Measurements from ENCODE around the gene SLC4A4. TPM values are rescaled to one million over a fixed set of nuclear protein-coding genes. Genes with fewer than 3 reads are reported as not detected.

SLC4A4 gene
- total RNA-seq, 1 experiment from 2014 or later: 0.05 TPM

DNA sequence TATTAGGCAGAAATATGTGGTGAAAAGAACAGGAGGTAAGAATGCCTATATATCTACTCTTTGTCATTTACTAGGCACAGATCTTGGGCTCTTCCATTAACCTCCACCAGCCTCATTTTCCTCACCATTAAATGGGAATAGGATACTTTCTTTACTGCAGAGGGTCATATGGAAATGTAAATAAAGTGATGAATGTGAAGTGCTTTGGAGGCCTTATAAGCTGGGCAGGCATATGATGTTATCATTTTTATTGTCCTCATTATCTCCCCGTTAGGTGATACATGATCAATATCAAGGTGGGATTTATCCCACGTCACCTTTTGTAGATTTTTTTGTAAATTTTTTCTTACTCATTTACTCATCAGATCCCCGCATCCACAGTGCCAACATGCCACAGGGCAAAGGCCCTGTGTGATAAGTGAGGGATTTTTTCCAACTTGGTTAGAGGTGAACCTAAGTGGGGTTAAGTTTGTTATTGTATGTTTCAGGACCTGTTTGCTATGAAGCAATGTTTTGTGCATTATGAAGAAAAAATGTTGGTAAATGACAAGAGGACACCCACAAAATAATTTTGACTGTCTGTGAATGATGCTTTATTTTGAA is 107.8 kb downstream of the SLC4A4 start:
- Histone ChIP-seq H3K27ac (no peak overlapping the region), H3K36me3 (no peaks in the 10 kb centered on the region), H3K9me3 (replicated peaks) (no peaks in the 10 kb centered on the region), H3K27me3 (replicated peaks) (no peaks in the 10 kb centered on the region), H3K4me3 (no peak overlapping the region), H3K4me1 (replicated peaks) (no peaks in the 10 kb centered on the region)
- DNase-seq (ENCODE audit: low read depth in 1 of 2, low spot score in 2 of 2): no peak

DNA sequence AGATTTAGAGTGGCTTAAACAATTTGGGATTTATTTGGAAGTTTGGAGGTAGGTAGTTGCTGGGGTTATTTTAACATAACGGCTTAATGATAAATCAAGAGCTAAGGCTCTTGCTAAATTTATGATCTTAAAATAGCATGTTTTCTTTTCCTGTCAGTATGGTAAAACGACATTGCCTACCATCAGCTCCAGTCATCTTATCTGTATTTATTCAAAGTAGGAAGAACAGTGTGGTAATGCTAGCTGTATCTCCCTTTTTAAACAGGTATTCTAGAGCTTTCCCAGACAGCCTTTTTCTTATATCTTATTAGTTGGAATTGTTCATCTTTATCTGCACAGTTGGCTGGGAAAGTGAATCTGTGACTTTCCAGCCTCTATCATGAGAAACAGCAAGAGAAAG is 110.2 kb downstream of the SLC4A4 start:
- no peaks in the 10 kb centered on the region for H3K27me3 ChIP-seq (replicated peaks)
- no peak for DNase-seq (ENCODE audit: low read depth in 1 of 2, low spot score in 2 of 2)
- no peaks in the 10 kb centered on the region for H3K36me3 ChIP-seq
- H3K27ac ChIP-seq: no peak overlapping the region
- no peak overlapping the region for H3K4me3 ChIP-seq
- no peaks in the 10 kb centered on the region for H3K9me3 ChIP-seq (replicated peaks)
- no peaks in the 10 kb centered on the region for H3K4me1 ChIP-seq (replicated peaks)

DNA sequence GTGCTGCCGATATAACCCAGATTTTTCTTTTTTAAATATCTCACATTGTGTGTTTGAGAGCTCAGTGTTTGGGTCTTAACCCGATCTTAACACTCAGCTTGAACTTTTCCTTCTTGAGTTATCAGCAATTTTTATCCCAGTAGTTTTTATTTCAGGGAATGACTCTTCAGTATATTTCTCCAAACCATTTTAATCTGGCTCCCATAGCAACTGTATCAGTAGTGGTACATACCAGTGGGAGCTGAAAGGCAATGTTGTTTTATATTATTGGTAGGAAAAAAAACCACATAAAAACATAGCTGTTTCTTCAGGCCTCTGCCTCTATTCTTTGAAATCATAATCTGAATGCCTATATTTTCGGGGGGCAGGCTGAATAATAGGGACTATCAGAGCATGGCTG is 111.1 kb downstream of the SLC4A4 start:
- Histone ChIP-seq H3K4me3 (no peak overlapping the region), H3K4me1 (replicated peaks) (no peaks in the 10 kb centered on the region), H3K36me3 (no peaks in the 10 kb centered on the region), H3K27ac (no peak overlapping the region), H3K27me3 (replicated peaks) (no peaks in the 10 kb centered on the region), H3K9me3 (replicated peaks) (no peaks in the 10 kb centered on the region)
- no peak for DNase-seq (ENCODE audit: low read depth in 1 of 2, low spot score in 2 of 2)

DNA sequence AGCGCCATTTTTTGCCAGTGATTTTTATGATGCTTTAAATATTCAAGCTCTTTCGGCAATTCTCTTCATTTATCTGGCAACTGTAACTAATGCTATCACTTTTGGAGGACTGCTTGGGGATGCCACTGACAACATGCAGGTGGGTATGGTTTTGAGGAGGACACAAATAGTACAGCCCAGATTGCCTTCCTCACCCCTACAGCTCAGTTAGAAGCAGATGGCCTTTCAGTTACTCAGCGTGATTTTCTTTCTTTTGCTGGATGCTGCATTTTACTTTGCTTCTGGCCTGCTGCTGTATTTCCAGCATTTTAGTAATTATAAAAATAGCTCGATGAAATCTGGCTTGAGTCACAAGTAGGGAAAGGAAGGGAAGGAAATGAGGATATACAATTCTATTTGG is 114.7 kb downstream of the SLC4A4 start:
- Histone ChIP-seq H3K27me3 (replicated peaks) (no peaks in the 10 kb centered on the region), H3K9me3 (replicated peaks) (no peaks in the 10 kb centered on the region), H3K4me3 (no peak overlapping the region), H3K27ac (no peak overlapping the region), H3K36me3 (no peaks in the 10 kb centered on the region), H3K4me1 (replicated peaks) (no peaks in the 10 kb centered on the region)
- DNase-seq (ENCODE audit: low read depth in 1 of 2, low spot score in 2 of 2): no peak

GRCh38 chr4:71456841-71457240 is 118.0 kb downstream of the SLC4A4 start:
- H3K4me1 ChIP-seq (replicated peaks): no peaks in the 10 kb centered on the region
- DNase-seq (ENCODE audit: low read depth in 1 of 2, low spot score in 2 of 2): no peak
- no peak overlapping the region for H3K27ac ChIP-seq
- H3K36me3 ChIP-seq: no peaks in the 10 kb centered on the region
- no peaks in the 10 kb centered on the region for H3K9me3 ChIP-seq (replicated peaks)
- H3K27me3 ChIP-seq (replicated peaks): no peaks in the 10 kb centered on the region
- H3K4me3 ChIP-seq: no peak overlapping the region

GRCh38 chr4:71460371-71460770 is 121.6 kb downstream of the SLC4A4 start:
- H3K27ac ChIP-seq: no peak overlapping the region

GRCh38 chr4:71461422-71461821 is 122.6 kb downstream of the SLC4A4 start:
- no peaks in the 10 kb centered on the region for H3K36me3 ChIP-seq
- no peak overlapping the region for H3K4me3 ChIP-seq
- H3K27me3 ChIP-seq (replicated peaks): no peaks in the 10 kb centered on the region
- H3K27ac ChIP-seq: no peak overlapping the region
- DNase-seq (ENCODE audit: low read depth in 1 of 2, low spot score in 2 of 2): no peak
- no peaks in the 10 kb centered on the region for H3K4me1 ChIP-seq (replicated peaks)
- H3K9me3 ChIP-seq (replicated peaks): no peaks in the 10 kb centered on the region

More at GRCh38 chr4:71460371-71460770, 121.6 kb downstream of the SLC4A4 start:
- no peak for DNase-seq (ENCODE audit: low read depth in 1 of 2, low spot score in 2 of 2)
- no peaks in the 10 kb centered on the region for H3K9me3 ChIP-seq (replicated peaks)
- no peaks in the 10 kb centered on the region for H3K4me1 ChIP-seq (replicated peaks)
- H3K36me3 ChIP-seq: no peaks in the 10 kb centered on the region
- H3K4me3 ChIP-seq: no peak overlapping the region
- H3K27me3 ChIP-seq (replicated peaks): no peaks in the 10 kb centered on the region

DNA sequence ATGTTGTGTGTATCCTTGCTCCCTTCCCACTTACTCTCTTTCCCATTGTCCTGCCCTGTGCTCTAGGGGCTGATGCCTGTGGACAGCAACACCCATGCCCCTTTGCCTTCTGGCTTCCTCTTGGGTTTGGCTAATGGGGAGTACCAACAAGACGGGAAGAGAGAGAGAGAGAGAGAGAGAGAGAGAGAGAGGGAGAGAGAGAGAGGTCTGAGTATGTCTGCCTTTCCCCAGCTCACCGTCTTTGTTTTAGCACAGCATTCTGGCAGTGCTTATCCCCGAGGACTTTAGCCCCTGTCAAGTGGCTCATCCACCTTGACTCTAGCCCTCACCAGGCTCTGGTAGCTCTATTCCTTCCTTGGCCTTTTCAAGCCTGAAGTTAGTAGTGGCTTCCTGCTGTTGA is 128.0 kb downstream of the SLC4A4 start:
- Histone ChIP-seq H3K27me3 (replicated peaks) (no peaks in the 10 kb centered on the region), H3K4me1 (replicated peaks) (no peaks in the 10 kb centered on the region), H3K36me3 (no peaks in the 10 kb centered on the region), H3K9me3 (replicated peaks) (no peaks in the 10 kb centered on the region), H3K27ac (no peak overlapping the region), H3K4me3 (no peak overlapping the region)
- no peak for DNase-seq (ENCODE audit: low read depth in 1 of 2, low spot score in 2 of 2)

DNA sequence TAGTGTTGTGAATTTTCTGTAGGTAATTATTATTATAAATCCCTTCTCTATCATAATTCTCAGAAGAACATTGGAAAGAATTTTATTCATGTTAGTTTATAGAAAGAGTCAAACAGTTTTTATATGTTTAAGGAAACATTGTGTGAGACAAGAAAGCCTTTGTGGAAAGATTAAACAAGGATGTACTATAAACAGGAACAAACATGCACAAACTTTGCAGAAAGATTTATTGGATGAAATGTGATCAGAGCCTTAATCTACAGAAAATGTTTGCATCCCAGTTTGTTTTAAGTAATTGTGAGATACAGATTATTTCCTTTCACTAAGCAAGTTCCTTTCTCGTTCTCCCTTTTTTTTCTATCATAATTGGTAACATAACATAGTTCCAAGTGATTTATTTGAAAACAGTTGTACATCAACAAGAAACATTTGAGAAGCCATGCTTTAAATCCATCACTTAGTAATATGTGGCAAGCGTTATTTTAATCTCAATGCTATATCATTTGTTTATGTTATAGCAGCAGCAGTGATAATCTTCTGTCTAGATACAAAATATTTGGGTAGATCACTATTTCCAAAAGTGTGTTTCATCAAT is 129.4 kb downstream of the SLC4A4 start:
- H3K27ac ChIP-seq: no peak overlapping the region

GRCh38 chr4:71469541-71469940 is 130.7 kb downstream of the SLC4A4 start:
- H3K4me3 ChIP-seq: no peak overlapping the region
- no peak for DNase-seq (ENCODE audit: low read depth in 1 of 2, low spot score in 2 of 2)
- no peaks in the 10 kb centered on the region for H3K4me1 ChIP-seq (replicated peaks)
- H3K27ac ChIP-seq: no peak overlapping the region
- no peaks in the 10 kb centered on the region for H3K9me3 ChIP-seq (replicated peaks)
- no peaks in the 10 kb centered on the region for H3K27me3 ChIP-seq (replicated peaks)
- no peaks in the 10 kb centered on the region for H3K36me3 ChIP-seq

More for the DNA sequence above, 129.4 kb downstream of the SLC4A4 start:
- no peak for DNase-seq (ENCODE audit: low read depth in 1 of 2, low spot score in 2 of 2)
- H3K4me3 ChIP-seq: no peak overlapping the region
- no peaks in the 10 kb centered on the region for H3K9me3 ChIP-seq (replicated peaks)
- H3K4me1 ChIP-seq (replicated peaks): no peaks in the 10 kb centered on the region
- no peaks in the 10 kb centered on the region for H3K27me3 ChIP-seq (replicated peaks)
- H3K36me3 ChIP-seq: no peaks in the 10 kb centered on the region

DNA sequence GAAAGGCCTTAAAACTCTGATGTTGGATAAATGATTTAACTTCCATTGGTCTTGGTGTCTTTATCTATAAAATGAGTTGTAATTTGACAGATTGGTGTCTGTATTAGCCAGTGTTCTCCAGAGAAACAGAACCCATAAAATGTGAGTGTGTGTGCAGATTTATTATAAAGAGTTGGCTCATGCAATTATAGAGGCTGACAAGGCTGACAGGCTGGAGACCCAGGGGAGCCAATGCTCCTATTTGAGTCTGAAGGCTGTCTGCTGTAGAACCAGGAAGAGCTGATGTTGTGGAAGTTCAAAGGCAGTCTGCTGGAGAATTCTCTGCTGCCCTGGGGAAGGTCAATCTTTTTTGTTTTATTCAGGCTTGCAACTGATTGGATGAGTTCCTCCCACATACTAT is 131.7 kb downstream of the SLC4A4 start:
- Histone ChIP-seq H3K4me3 (no peak overlapping the region), H3K36me3 (no peaks in the 10 kb centered on the region), H3K9me3 (replicated peaks) (no peaks in the 10 kb centered on the region), H3K27me3 (replicated peaks) (no peaks in the 10 kb centered on the region), H3K27ac (no peak overlapping the region), H3K4me1 (replicated peaks) (no peaks in the 10 kb centered on the region)
- no peak for DNase-seq (ENCODE audit: low read depth in 1 of 2, low spot score in 2 of 2)

DNA sequence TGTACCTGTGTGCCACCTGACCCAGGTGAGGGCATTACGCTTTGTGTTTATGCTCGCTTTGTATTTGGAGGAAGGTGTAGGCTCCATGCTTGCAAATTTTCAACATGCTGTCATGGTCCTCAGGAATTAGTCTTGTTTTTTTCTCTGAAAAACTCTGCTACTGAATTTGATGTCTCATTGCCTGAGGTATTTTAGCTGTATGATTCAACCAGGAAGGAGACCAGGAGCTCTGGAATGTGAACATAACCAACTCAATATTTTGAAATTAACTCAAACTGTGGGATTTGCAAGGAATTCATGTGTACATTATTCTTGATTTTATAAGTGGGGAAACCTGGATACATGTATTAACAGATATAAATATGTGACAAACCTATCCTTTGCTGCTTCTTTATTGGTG is 134.1 kb downstream of the SLC4A4 start:
- Histone ChIP-seq H3K9me3 (replicated peaks) (no peaks in the 10 kb centered on the region), H3K4me3 (no peak overlapping the region), H3K4me1 (replicated peaks) (no peaks in the 10 kb centered on the region), H3K27me3 (replicated peaks) (no peaks in the 10 kb centered on the region), H3K27ac (no peak overlapping the region), H3K36me3 (no peaks in the 10 kb centered on the region)
- DNase-seq (ENCODE audit: low read depth in 1 of 2, low spot score in 2 of 2): no peak

GRCh38 chr4:71473541-71474240 is 134.9 kb downstream of the SLC4A4 start:
- Histone ChIP-seq H3K4me3 (no peak overlapping the region), H3K4me1 (replicated peaks) (no peaks in the 10 kb centered on the region), H3K36me3 (no peaks in the 10 kb centered on the region), H3K9me3 (replicated peaks) (no peaks in the 10 kb centered on the region), H3K27ac (no peak overlapping the region), H3K27me3 (replicated peaks) (no peaks in the 10 kb centered on the region)
- no peak for DNase-seq (ENCODE audit: low read depth in 1 of 2, low spot score in 2 of 2)

DNA sequence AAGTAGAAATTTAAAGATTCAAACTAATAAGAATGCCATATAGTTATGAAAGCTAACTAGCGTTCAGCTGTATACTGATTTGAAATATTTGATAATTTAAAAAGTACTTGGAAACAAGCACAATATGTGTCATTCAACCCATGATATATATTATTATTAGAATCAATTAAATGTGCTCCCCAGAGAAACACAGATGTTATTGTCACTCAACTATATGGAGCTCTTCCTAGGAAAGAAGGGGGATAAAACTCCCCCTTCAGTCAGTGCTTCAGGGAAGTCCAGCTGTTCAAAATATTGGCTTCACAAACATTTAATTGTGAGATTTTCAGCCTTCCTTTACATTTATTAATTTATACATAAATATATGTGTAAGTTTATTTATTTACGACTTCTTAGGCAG is 135.9 kb downstream of the SLC4A4 start:
- Histone ChIP-seq H3K9me3 (replicated peaks) (no peaks in the 10 kb centered on the region), H3K4me3 (no peak overlapping the region), H3K36me3 (no peaks in the 10 kb centered on the region), H3K27ac (no peak overlapping the region), H3K27me3 (replicated peaks) (no peaks in the 10 kb centered on the region), H3K4me1 (replicated peaks) (no peaks in the 10 kb centered on the region)
- no peak for DNase-seq (ENCODE audit: low read depth in 1 of 2, low spot score in 2 of 2)

Measured in SJSA1 (cell line).